Neutrophil (primary cell): ENCODE results near the gene CDK5RAP2.

Experiments used
- H3K27ac ChIP-seq: fragments of 200-600 bp; sonication (generic); 2 replicates; pipeline ENCODE4 v1.5.1; 2016; ENCODE audit warnings: mild to moderate bottlenecking, moderate library complexity
- H3K27me3 ChIP-seq: fragments of 200-600 bp; sonication (generic); 2 replicates; pipeline ENCODE4 v1.6.0; 2016; ENCODE audit warnings: mild to moderate bottlenecking
- H3K36me3 ChIP-seq: fragments of 200-600 bp; sonication (generic); 2 replicates; pipeline ENCODE4 v1.5.1; 2017
- H3K4me1 ChIP-seq, 2 experiments: fragments of 200-600 bp in 1 of 2; sonication (generic) in 1 of 2; 1 replicate in 1 of 2; 2 replicates in 1 of 2; pipeline versions ENCODE4 v1.5.1 to v1.6.1; 2013 to 2016; ENCODE audit warnings: low read depth in 1 of 2, low read length in 1 of 2, mild to moderate bottlenecking in 1 of 2, moderate library complexity in 1 of 2; ENCODE audit not compliant: control insufficient read depth in 1 of 2, insufficient read depth in 1 of 2
- H3K4me3 ChIP-seq, 2 experiments: fragments of 200-600 bp in 1 of 2; sonication (generic) in 1 of 2; 1 replicate in 1 of 2; 2 replicates in 1 of 2; pipeline ENCODE4 v1.5.1; 2013 to 2016; ENCODE audit warnings: low read depth in 1 of 2, low read length in 1 of 2, mild to moderate bottlenecking in 1 of 2, moderate library complexity in 1 of 2
- H3K9me3 ChIP-seq: fragments of 200-600 bp; sonication (generic); 2 replicates; pipeline ENCODE4 v1.5.1; 2016
- TF ChIP-seq, protein P1 (sequence below): fragments of 200-600 bp; sonication (generic); IDR thresholded peaks from 2 replicates; pipeline ENCODE4 v1.5.1; 2016; ENCODE audit warnings: antibody characterized with exemption

Gene CDK5RAP2

DNA sequence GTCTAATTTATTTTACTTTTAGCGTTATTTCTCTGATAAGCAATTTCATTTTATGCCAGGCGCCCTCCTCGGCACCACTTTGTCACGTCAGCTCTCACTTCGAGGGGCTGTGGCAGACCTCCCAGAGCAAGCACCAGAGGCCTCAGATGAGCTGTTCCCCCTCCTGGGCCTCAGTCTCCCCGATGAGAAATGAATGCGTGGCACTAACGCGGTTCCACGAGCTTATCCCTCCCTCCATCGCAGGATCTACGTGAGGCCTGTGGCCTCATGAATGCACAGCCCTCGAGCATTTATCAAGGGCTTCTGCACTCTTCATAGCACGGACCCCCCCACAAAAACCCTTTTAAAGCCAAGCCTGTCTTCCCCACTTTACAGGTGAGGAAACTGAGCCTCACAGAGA is 205.2 kb downstream of the CDK5RAP2 start:
- no peak overlapping the region for H3K4me3 ChIP-seq
- no peaks in the 10 kb centered on the region for H3K36me3 ChIP-seq
- no peaks in the 10 kb centered on the region for H3K4me1 ChIP-seq
- H3K9me3 ChIP-seq = no peaks in the 10 kb centered on the region
- H3K27me3 ChIP-seq = no peaks in the 10 kb centered on the region
- no peak overlapping the region for H3K27ac ChIP-seq
- TF ChIP-seq, protein P1, sequence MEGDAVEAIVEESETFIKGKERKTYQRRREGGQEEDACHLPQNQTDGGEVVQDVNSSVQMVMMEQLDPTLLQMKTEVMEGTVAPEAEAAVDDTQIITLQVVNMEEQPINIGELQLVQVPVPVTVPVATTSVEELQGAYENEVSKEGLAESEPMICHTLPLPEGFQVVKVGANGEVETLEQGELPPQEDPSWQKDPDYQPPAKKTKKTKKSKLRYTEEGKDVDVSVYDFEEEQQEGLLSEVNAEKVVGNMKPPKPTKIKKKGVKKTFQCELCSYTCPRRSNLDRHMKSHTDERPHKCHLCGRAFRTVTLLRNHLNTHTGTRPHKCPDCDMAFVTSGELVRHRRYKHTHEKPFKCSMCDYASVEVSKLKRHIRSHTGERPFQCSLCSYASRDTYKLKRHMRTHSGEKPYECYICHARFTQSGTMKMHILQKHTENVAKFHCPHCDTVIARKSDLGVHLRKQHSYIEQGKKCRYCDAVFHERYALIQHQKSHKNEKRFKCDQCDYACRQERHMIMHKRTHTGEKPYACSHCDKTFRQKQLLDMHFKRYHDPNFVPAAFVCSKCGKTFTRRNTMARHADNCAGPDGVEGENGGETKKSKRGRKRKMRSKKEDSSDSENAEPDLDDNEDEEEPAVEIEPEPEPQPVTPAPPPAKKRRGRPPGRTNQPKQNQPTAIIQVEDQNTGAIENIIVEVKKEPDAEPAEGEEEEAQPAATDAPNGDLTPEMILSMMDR = no peak

DNA sequence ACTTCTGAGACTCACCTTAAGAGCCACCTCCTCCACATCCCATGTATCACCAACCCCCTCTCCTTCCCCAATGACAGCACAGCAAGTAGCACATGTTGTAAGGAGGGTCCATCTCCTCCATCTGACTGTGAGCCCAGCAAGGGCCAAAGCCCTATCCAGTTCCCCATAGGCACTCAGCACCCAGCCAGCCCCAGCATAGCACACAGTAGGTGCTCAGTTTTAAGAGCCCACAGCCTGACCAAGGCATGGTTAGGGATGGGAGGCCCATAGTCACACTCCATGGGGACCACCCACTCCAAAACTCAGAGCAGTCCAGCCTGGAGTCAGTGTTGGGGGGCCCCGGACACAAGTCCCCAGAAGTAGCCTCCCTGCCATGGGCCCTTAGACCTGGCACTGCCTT is 205.7 kb downstream of the CDK5RAP2 start:
- Histone ChIP-seq H3K4me3 (no peak overlapping the region), H3K4me1 (no peaks in the 10 kb centered on the region), H3K9me3 (no peaks in the 10 kb centered on the region), H3K36me3 (no peaks in the 10 kb centered on the region), H3K27me3 (no peaks in the 10 kb centered on the region), H3K27ac (no peak overlapping the region)
- TF ChIP-seq, protein P1 = no peak

DNA sequence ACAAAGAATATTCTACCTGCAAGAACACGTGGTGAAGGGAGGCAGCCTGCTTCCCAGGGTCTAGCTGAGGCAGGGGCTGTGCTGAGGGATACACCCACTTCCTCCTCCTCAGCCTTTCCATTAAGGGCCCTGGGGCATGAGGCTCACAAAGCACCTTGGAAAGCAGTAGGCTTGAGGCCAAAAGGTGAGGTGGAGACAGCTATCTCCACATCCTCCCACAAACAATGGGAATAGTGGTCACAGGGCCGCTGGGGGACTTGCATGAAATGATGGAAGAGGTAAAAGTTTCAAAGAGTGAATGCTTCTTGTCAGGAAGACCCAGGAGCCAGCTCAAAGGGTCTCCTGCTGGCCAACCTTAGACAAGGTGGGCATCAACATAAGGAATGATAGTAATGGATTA is 207.9 kb downstream of the CDK5RAP2 start:
- H3K4me3 ChIP-seq = no peak overlapping the region
- no peaks in the 10 kb centered on the region for H3K36me3 ChIP-seq
- H3K27me3 ChIP-seq = no peaks in the 10 kb centered on the region
- no peaks in the 10 kb centered on the region for H3K9me3 ChIP-seq
- H3K4me1 ChIP-seq = no peaks in the 10 kb centered on the region
- TF ChIP-seq, protein P1 = no peak
- no peak overlapping the region for H3K27ac ChIP-seq

DNA sequence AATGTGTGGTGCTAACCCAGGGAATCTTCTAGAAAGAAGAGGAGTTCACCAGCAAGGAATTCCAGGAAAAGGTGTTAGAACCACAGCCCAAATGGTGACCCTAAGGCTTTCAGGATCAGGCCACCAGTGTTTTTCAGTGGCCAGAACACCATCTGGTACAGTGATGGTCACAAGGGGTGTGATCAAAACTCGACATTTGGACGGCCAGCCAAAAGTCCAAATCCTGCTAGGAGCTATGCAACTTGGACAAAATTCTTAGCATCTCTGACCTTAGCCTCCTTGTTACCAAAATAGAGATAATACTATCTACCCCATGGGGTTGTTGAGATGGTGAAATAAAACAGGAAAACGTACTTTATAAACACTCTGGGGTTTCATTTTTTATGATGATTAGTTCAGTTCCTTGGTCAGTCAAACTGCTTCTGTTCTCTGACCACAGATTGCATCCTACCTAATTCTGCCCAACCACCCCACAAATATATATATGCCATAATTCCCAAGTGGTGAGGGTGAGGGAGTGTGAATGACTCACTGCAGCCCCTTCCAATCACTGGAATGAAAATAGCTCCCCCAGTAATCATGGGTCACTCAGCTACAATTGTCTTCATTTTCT is 210.3 kb downstream of the CDK5RAP2 start:
- no peak overlapping the region for H3K4me3 ChIP-seq
- no peak overlapping the region for H3K27ac ChIP-seq

DNA sequence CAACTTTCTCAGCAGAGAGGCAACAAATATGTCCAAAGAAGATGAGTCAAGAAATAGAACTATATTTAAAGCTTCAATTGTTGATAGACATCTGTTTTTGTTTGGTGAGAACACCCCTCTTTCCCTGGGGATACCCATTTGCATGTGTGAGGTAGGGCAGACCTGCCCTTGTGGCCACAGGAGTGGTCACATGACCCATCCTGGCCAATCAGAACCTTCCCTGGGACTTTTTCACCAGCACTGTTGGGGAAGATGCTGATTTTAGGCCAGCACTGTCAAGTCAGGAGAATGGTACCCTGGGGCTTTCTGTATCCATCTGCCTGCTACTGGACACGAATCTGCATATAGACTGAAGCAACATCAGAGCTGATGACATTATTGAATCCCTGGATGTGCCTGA is 211.2 kb downstream of the CDK5RAP2 start:
- no peaks in the 10 kb centered on the region for H3K9me3 ChIP-seq
- no peaks in the 10 kb centered on the region for H3K36me3 ChIP-seq
- H3K27ac ChIP-seq = no peak overlapping the region
- H3K4me1 ChIP-seq = no peaks in the 10 kb centered on the region
- TF ChIP-seq, protein P1 = no peak
- no peak overlapping the region for H3K4me3 ChIP-seq
- H3K27me3 ChIP-seq = peaks cover 2% of the 10 kb centered on the region

More for the DNA sequence above, 210.3 kb downstream of the CDK5RAP2 start:
- Histone ChIP-seq H3K4me1 (no peaks in the 10 kb centered on the region), H3K36me3 (no peaks in the 10 kb centered on the region), H3K27me3 (no peaks in the 10 kb centered on the region), H3K9me3 (no peaks in the 10 kb centered on the region)
- TF ChIP-seq, protein P1 = no peak

DNA sequence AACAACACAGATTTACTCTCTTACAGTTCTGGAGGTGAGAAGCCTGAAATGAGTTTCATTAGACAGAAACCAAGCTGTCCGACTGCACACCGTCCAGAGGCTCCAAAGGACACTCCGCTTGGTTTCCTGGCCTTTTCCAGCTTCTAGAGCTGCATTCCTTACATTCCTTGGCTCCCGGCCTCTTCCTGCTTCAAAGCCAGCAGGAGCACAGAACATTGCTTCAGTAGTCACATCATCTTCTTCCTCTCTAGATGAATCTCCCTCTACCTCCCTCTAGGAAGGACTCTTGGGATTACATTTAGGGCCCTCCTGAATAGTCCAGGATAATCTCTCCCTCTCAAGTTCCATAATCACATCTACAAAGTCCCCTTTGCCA is 213.3 kb downstream of the CDK5RAP2 start:
- TF ChIP-seq, protein P1 = no peak

More for the DNA sequence above, 213.3 kb downstream of the CDK5RAP2 start:
- Histone ChIP-seq H3K4me1 (no peaks in the 10 kb centered on the region), H3K27me3 (peaks cover 11% of the 10 kb centered on the region), H3K9me3 (no peaks in the 10 kb centered on the region), H3K27ac (no peak overlapping the region), H3K36me3 (no peaks in the 10 kb centered on the region), H3K4me3 (no peak overlapping the region)
